Endodermal cell (in vitro differentiated cells): Measurements from ENCODE around the gene CELF1. TPM values are rescaled to one million over a fixed set of nuclear protein-coding genes. Genes with fewer than 3 reads are reported as not detected.

ENCODE experiments used
- DNase-seq: peaks from one replicate; pipeline ENCODE4 v3.0.0-alpha.2; 2017
- H3K27ac ChIP-seq: 2 replicates; pipeline ENCODE4 v1.5.1; 2013; ENCODE audit warnings: mild to moderate bottlenecking, low read depth, low read length, moderate library complexity
- H3K27me3 ChIP-seq: 2 replicates; pipeline ENCODE4 v1.6.1; 2013; ENCODE audit warnings: mild to moderate bottlenecking, low read length, moderate library complexity; ENCODE audit not compliant: insufficient read depth, control insufficient read depth, poor library complexity, severe bottlenecking
- H3K36me3 ChIP-seq: 2 replicates; pipeline ENCODE4 v1.7.0; 2013; ENCODE audit warnings: mild to moderate bottlenecking, low read length, moderate library complexity; ENCODE audit not compliant: control insufficient read depth, insufficient read depth
- H3K4me1 ChIP-seq: one replicate; pipeline ENCODE4 v1.7.0; 2013; ENCODE audit warnings: low read length; ENCODE audit not compliant: control insufficient read depth, insufficient read depth
- H3K4me3 ChIP-seq: 2 replicates; pipeline ENCODE4 v1.5.1; 2013; ENCODE audit warnings: mild to moderate bottlenecking, low read length, moderate library complexity
- H3K9ac ChIP-seq: 2 replicates; pipeline ENCODE4 v1.6.1; 2013; ENCODE audit warnings: mild to moderate bottlenecking, low read length, moderate library complexity; ENCODE audit not compliant: poor library complexity, severe bottlenecking; ENCODE audit errors: extremely low read depth
- H3K9me3 ChIP-seq: 2 replicates; pipeline ENCODE4 v1.6.1; 2013; ENCODE audit warnings: mild to moderate bottlenecking, low read length, moderate library complexity; ENCODE audit not compliant: control insufficient read depth
- H3K27ac Mint-ChIP-seq: 2 replicates; pipeline ENCODE4 v1.8.0; 2020; ENCODE audit warnings: mixed read lengths
- H3K27me3 Mint-ChIP-seq: 2 replicates; pipeline ENCODE4 v1.8.0; 2021; ENCODE audit warnings: mild to moderate bottlenecking, mixed read lengths; ENCODE audit not compliant: insufficient read depth
- H3K36me3 Mint-ChIP-seq: 2 replicates; pipeline ENCODE4 v1.8.0; 2020; ENCODE audit warnings: low read depth, mixed read lengths
- H3K4me1 Mint-ChIP-seq: 2 replicates; pipeline ENCODE4 v1.8.0; 2020; ENCODE audit warnings: mixed read lengths
- H3K4me3 Mint-ChIP-seq: 2 replicates; pipeline ENCODE4 v1.8.0; 2020; ENCODE audit warnings: mild to moderate bottlenecking, moderate library complexity, mixed read lengths
- H3K9me3 Mint-ChIP-seq: 2 replicates; pipeline ENCODE4 v1.8.0; 2020; ENCODE audit warnings: mild to moderate bottlenecking, mixed read lengths
- WGBS, 2 experiments: methylation state at CpG; one replicate each; pipeline versions ENCODE4 v1.1.5 to v1.1.7; 2013; ENCODE audit warnings: missing lambda C conversion rate in 2 of 2, mixed read lengths in 1 of 2; ENCODE audit not compliant: insufficient coverage in 1 of 2, insufficient read length in 1 of 2; 5-methylcytosine and 5-hydroxymethylcytosine counted together
- total RNA-seq, 2 donors: library from RNA; stranded (reverse); fragmentation: NEBNext Ultra II Directional in 1 of 2; extraction: Animal tissue kit (Norgen Biotek cat#: 25700) in 1 of 2; gene quantifications; 2 replicates in 1 of 2; 3 replicates in 1 of 2; pipeline ENCODE4 v1.2.1, GENCODE V29; 2021
- TF ChIP-seq, protein P1 (sequence below): fragments of 200-600 bp; sonication (generic); conservative IDR thresholded peaks from 2 replicates; pipeline ENCODE4 v1.5.0; 2021; ENCODE audit warnings: antibody characterized with exemption, mild to moderate bottlenecking

Gene CELF1
- total RNA-seq, 2 donors from 2014 or later = 202 to 205 TPM

DNA sequence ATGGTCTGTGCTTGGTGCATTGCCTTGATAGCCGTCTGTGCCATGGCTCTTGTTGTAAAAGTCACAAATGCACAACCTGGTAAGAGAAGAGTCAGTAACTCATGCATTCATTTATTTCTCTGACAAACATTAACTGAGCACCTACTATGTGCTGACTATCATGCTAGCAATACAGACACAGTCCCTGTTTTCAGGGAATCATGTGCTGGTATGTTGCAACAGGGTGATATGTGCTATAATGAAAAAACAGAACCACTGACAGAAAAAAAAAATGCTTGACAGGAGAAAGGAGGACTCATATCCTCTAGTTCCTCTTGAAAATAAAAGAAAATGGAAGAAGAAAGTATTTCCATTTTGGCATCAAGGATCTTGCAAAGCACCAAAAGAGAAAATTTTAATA is 69.5 kb downstream of the CELF1 start:
- H3K36me3 Mint-ChIP-seq = peaks cover 86% of the 10 kb centered on the region
- H3K27me3 Mint-ChIP-seq = no peaks in the 10 kb centered on the region
- Histone ChIP-seq H3K27me3 (no peaks in the 10 kb centered on the region), H3K4me1 (no peaks in the 10 kb centered on the region), H3K36me3 (peaks cover 91% of the 10 kb centered on the region), H3K27ac (no peak overlapping the region), H3K9me3 (no peaks in the 10 kb centered on the region), H3K4me3 (no peak overlapping the region), H3K9ac (no peak overlapping the region)
- DNase-seq = no peak
- H3K4me1 Mint-ChIP-seq = no peaks in the 10 kb centered on the region
- WGBS, 2 experiments = 97 to 100% methylated on average over 1 of the region's 1 CpG
- no peaks in the 10 kb centered on the region for H3K9me3 Mint-ChIP-seq
- no peak overlapping the region for H3K4me3 Mint-ChIP-seq
- TF ChIP-seq, protein P1, sequence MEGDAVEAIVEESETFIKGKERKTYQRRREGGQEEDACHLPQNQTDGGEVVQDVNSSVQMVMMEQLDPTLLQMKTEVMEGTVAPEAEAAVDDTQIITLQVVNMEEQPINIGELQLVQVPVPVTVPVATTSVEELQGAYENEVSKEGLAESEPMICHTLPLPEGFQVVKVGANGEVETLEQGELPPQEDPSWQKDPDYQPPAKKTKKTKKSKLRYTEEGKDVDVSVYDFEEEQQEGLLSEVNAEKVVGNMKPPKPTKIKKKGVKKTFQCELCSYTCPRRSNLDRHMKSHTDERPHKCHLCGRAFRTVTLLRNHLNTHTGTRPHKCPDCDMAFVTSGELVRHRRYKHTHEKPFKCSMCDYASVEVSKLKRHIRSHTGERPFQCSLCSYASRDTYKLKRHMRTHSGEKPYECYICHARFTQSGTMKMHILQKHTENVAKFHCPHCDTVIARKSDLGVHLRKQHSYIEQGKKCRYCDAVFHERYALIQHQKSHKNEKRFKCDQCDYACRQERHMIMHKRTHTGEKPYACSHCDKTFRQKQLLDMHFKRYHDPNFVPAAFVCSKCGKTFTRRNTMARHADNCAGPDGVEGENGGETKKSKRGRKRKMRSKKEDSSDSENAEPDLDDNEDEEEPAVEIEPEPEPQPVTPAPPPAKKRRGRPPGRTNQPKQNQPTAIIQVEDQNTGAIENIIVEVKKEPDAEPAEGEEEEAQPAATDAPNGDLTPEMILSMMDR = no peak
- H3K27ac Mint-ChIP-seq = no peak overlapping the region

DNA sequence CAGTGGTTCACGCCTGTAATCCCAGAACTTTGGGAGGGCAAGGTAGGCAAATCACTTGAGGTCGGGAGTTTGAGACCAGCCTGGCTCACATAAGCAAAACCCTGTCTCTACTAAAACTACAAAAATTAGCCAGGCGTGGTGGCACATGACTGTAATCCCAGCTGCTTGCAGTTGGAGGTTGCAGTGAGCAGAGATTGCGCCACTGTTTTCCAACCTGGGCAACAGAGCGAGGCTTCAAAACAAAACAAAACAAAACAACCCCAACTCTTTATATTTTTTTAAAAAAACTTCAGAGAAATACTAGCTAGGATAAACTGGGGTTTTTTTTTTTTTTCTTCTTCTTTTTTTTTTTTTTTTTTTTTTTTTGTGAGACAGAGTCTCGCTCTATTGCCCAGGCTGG is 72.2 kb downstream of the CELF1 start:
- Mint-ChIP-seq H3K36me3 (peaks cover 84% of the 10 kb centered on the region), H3K4me1 (peaks cover 2% of the 10 kb centered on the region), H3K9me3 (no peaks in the 10 kb centered on the region), H3K27ac (no peak overlapping the region), H3K27me3 (no peaks in the 10 kb centered on the region), H3K4me3 (no peak overlapping the region)
- DNase-seq = no peak
- H3K9me3 ChIP-seq = no peaks in the 10 kb centered on the region
- no peak overlapping the region for H3K4me3 ChIP-seq
- H3K27ac ChIP-seq = no peak overlapping the region
- no peak overlapping the region for H3K9ac ChIP-seq
- no peaks in the 10 kb centered on the region for H3K4me1 ChIP-seq
- peaks cover 93% of the 10 kb centered on the region for H3K36me3 ChIP-seq
- TF ChIP-seq, protein P1 = no peak
- no peaks in the 10 kb centered on the region for H3K27me3 ChIP-seq
- 100% methylated on average over 1 to 5 of the region's 6 CpGs for WGBS, 2 experiments

DNA sequence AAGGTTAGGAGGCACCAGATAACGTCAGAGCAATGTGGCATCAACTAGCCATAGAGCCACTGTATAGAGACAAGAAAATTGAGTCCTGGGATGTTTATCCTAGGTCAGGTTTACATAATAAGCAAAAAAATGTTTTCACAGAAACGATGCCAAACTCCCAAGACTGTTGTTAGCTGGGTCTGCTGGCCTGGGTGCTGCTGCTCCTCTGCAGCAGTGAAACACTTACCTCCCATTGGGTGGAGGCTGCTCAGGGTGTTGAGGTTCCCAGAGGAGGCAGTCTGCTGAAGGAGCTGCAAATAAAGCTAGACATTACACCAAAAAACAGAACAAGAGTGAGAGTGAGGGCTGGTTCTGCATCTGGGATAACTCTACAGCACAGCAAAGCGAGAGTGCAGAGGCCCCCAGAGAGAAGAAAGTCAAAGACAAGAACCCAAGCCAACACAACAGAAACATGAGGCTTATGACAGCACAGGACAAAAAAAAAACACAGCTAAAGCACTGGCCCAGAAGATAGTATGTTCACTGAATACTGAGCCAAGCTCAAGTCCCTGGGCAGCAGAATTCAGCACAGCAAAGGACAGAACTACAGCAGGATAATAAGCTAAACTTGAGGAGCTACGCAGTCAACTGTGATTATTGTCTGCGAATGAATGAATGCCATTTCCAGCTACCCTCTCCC is 74.1 kb downstream of the CELF1 start:
- no peak overlapping the region for H3K27ac ChIP-seq
- no peaks in the 10 kb centered on the region for H3K27me3 Mint-ChIP-seq
- H3K36me3 ChIP-seq = peaks cover 95% of the 10 kb centered on the region
- H3K9ac ChIP-seq = no peak overlapping the region
- no peak overlapping the region for H3K4me3 ChIP-seq
- no peaks in the 10 kb centered on the region for H3K27me3 ChIP-seq
- no peak for DNase-seq
- H3K4me3 Mint-ChIP-seq = no peak overlapping the region
- H3K4me1 Mint-ChIP-seq = peaks cover 2% of the 10 kb centered on the region
- no peak overlapping the region for H3K27ac Mint-ChIP-seq
- 98 to 100% methylated on average over 2 to 5 of the region's 5 CpGs for WGBS, 2 experiments
- no peaks in the 10 kb centered on the region for H3K9me3 ChIP-seq
- TF ChIP-seq, protein P1 = no peak
- no peaks in the 10 kb centered on the region for H3K4me1 ChIP-seq
- peaks cover 88% of the 10 kb centered on the region for H3K36me3 Mint-ChIP-seq
- H3K9me3 Mint-ChIP-seq = no peaks in the 10 kb centered on the region
